DND-41 (cell line): ENCODE data around the gene VWA5B1.

Experiments used
- CTCF ChIP-seq: IDR thresholded peaks from 2 replicates; pipeline ENCODE4 v1.5.1; 2012; ENCODE audit warnings: borderline replicate concordance, low read length, moderate library complexity, mild to moderate bottlenecking; ENCODE audit not compliant: poor library complexity, severe bottlenecking; ENCODE audit errors: extremely low read depth
- EZH2 ChIP-seq: IDR thresholded peaks from 3 replicates; pipeline ENCODE4 v1.6.1; 2012; ENCODE audit warnings: borderline replicate concordance, low read depth, mild to moderate bottlenecking, moderate library complexity, low read length, inconsistent platforms; ENCODE audit not compliant: severe bottlenecking

- TF ChIP-seq CTCF = no peak
- no peak for TF ChIP-seq EZH2
Measured at GRCh38 chr1:20320704-20321103, 30.0 kb downstream of the VWA5B1 start.
